GM21367 (cell line): ENCODE measurements around the gene SPECC1L.

Experiments used
- ATAC-seq: cut with Tn5 transposase; IDR thresholded peaks from one replicate; pipeline ENCODE4 v1.9.1; 2021; ENCODE audit not compliant: unreplicated experiment

SPECC1L gene

GRCh38 chr22:24412274-24412673 lies 141.6 kb downstream of the SPECC1L start:
- ATAC-seq, result no peak

DNA sequence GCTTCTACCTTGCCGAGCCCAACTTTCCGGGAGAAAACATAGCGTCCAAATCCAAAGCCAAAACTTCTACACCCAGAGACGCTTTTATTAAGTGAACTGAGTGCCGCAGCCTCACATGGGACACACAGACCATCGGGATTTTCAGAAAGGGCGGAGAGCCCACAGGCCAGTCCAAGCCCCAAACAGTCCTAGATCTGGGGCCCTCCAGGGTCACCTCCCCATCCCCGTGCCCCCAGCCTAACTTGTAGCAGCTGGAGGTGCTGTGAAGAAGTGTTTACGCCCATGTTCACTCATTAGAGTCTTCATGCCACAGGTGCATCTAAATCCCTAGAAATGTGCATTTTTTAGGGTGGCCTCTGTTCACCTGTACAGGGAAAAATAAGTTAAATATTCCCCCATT lies 142.6 kb downstream of the SPECC1L start:
- ATAC-seq, result no peak

DNA sequence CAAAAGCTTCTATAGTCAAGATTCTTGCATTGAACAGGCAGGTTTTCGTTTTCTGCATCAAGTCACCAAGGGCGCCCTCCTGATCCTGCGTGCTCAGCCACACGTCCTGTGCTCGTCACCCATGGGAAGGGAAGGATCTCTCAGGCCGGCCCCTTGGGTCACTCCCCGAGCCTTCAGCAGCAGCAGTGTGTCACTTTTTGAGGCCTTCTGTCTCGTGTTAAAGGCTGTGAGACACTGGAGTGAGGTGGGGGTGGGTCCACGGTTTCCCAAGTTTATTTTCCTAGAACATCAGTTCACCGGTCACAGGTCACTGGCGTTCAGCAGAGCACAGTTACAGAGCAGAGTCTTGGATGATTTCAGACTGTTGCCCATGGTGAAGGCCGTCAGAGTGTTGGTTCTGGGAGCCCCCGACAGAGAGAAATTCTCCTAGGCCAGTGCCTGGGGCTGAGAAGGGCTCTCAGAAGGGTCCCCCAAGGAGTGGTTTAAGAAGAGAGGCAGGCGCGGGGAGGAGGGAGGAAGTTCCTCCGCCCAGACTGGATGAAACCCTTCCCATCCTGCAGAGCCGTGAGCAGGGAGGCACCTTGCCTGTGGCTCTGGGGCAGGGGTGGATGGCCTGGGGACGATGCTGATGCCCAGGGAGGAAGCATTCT lies 143.2 kb downstream of the SPECC1L start:
- no peak for ATAC-seq

GRCh38 chr22:24414523-24414922 lies 143.9 kb downstream of the SPECC1L start:
- ATAC-seq, result no peak

- no peak for ATAC-seq
Measured at GRCh38 chr22:24414984-24415945, 144.6 kb downstream of the SPECC1L start.

- ATAC-seq, result no peak
Measured at GRCh38 chr22:24416095-24416494, 145.5 kb downstream of the SPECC1L start.

GRCh38 chr22:24416611-24417010 lies 146.0 kb downstream of the SPECC1L start:
- ATAC-seq, result no peak

GRCh38 chr22:24417200-24417599 lies 146.6 kb downstream of the SPECC1L start:
- ATAC-seq, result no peak

DNA sequence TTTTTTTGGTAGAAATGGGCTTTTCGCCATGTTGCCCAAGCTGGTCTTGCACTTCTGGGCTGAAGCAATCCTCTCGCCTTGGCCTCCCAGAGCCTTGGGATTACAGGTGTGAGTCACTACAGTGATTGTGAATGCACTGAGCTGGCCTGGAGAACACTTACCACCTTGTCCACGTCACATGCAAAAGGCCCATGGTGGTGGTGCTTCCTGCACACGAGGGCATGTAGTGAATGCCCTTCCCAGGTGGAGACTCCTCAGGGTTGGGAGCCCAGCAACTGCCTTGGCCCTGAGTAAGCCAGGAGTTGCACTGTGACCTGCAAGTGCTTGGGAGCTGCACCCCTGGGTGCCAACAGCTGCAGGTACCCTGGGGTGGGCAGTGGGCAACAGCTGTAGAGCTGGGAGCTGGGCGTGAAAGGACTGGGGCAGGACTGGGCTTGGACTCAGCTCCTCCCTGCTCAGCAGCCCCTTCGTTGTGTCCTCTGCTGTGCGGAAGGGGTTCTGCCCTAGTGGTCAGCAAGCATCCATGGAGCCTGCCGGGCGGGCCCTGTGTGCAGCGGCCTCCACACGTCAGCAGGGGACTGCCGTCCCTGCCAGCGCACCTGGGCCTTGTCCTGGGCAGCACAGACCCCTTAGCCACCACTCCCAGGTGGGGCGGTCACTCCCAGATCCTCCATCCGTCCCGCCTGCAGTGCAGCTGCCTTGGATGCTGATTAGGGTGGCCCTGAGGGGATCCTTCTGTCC lies 147.4 kb downstream of the SPECC1L start:
- ATAC-seq, result no peak

DNA sequence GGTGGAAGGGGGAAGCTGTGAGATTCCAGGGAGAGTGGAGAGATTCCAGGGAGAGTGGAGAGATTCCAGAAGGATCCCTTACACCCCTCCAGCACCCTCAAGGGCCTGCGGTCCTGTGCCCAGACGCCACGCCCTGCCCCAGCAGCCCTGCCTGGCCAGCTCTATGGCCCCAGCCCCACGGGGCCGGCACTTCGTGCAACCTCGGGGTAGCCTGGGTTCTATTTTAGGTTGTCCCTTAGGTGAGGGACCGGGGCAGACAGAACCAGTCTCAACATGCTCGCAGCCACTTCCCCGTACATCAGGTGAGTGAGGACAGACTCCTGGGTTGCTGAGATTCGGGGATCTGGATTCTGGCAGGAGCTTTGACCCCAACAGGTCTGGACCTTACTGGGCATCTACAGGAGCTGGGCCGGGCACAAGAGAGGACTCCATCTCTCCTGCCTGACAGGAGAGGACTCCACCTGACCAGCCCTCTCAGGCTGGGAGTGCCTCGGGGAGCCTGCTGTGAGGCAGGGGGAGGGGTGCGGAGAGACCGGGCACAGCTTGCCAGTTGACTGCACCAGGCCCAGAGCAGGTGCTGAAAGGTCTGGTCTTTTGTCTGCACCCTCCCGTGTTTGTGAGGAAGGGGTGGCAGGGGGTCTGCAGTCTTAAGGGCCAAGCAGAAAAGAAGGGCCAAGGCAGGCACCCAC lies 148.3 kb downstream of the SPECC1L start:
- ATAC-seq, result no peak

GRCh38 chr22:24419475-24419850 lies 148.8 kb downstream of the SPECC1L start:
- no peak for ATAC-seq

GRCh38 chr22:24420072-24420976 lies 149.7 kb downstream of the SPECC1L start:
- no peak for ATAC-seq

- no peak for ATAC-seq
Measured at GRCh38 chr22:24420977-24421343, 150.3 kb downstream of the SPECC1L start.

- ATAC-seq, result no peak
Measured at GRCh38 chr22:24421428-24421931, 150.8 kb downstream of the SPECC1L start.

GRCh38 chr22:24422102-24422665 lies 151.6 kb downstream of the SPECC1L start:
- no peak for ATAC-seq

DNA sequence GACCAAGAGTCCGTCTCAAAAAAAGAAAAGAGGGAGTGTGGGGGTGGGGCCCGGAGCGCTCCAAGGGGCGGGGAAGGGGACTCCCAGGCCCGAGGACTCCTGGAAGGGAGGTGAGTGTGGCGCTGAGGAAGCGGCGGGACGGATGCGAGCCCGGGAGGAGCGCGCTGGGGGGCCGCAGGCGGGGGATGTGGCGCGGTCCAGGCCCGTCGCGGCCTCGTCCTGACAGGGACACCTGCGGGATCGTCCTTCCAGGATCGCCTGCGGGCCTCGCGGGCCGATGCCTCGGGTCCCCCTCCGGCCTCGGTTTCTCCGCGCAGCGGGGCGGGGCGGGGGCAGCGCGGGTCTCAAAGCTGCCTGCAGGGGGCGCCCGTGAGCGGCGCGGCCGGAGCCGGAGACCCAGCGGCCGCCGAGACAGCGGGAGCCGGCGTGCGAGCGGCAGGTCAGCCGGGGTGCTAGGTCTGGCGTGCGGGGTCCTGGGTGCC lies 152.9 kb downstream of the SPECC1L start:
- no peak for ATAC-seq

GRCh38 chr22:24424001-24424900 lies 153.6 kb downstream of the SPECC1L start:
- ATAC-seq, result no peak
